Spleen (tissue), 7 donors: Measurements from ENCODE around the gene TMEM183A.

Experiments
- POLR2A ChIP-seq, 3 donors: fragments of 450-650 bp; IDR thresholded peaks; one replicate each; pipeline ENCODE4 v1.5.1; 2017; ENCODE audit warnings: antibody characterized with exemption in 3 of 3, mild to moderate bottlenecking in 1 of 3
- POLR2AphosphoS5 ChIP-seq, 3 donors: sonication (generic); formaldehyde crosslinking; IDR thresholded peaks; one replicate each; pipeline ENCODE4 v1.5.1; 2017; ENCODE audit warnings: antibody characterized with exemption in 3 of 3
- TF ChIP-seq, protein P1 (sequence below), 11 experiments: fragments of 200-600 bp in 7 of 11; fragments of 450-650 bp in 4 of 11; sonication (generic) in 4 of 11; IDR thresholded peaks in 8 of 11; conservative IDR thresholded peaks in 3 of 11; 1 replicate in 7 of 11; 2 replicates in 4 of 11; pipeline versions ENCODE4 v1.4.0 to v1.8.0; 2016 to 2021; ENCODE audit warnings: antibody characterized with exemption in 11 of 11, inconsistent platforms in 4 of 11, mild to moderate bottlenecking in 1 of 11
- donor health status: DM: no; HTN: no; CAD: no; lungs with moderate emphysema.
- donor health status: DM: no; HTN: no; CAD: no.
- donor health status: DM: no; HTN: no; CAD: no.

DNA sequence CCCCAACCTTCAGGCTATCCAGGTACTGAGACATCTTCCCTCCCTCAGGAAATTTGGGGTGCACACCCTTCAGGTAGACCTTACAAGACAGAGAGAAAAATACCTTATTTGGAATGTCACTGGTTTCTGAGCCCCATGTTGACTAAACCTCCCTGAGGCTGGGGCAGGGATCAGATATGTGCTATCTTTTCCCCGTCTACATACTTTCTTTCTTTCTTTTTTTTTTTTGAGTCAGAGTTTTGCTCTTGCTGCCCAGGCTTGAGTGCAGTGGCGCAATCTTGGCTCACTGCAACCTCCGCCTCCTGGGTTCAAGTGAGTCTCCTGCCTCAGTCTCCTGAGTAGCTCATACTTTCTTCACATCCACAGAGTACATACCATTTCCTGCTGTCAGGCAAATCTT is 41.8 kb upstream of the TMEM183A start:
- no peak for TF ChIP-seq POLR2A (IDR thresholded peaks at IDR 0.05)
- TF ChIP-seq, protein P1, sequence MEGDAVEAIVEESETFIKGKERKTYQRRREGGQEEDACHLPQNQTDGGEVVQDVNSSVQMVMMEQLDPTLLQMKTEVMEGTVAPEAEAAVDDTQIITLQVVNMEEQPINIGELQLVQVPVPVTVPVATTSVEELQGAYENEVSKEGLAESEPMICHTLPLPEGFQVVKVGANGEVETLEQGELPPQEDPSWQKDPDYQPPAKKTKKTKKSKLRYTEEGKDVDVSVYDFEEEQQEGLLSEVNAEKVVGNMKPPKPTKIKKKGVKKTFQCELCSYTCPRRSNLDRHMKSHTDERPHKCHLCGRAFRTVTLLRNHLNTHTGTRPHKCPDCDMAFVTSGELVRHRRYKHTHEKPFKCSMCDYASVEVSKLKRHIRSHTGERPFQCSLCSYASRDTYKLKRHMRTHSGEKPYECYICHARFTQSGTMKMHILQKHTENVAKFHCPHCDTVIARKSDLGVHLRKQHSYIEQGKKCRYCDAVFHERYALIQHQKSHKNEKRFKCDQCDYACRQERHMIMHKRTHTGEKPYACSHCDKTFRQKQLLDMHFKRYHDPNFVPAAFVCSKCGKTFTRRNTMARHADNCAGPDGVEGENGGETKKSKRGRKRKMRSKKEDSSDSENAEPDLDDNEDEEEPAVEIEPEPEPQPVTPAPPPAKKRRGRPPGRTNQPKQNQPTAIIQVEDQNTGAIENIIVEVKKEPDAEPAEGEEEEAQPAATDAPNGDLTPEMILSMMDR (IDR thresholded peaks at IDR 0.05 in 8 of 11, conservative IDR thresholded peaks at IDR 0.05 in 3 of 11): no peak
- no peak for TF ChIP-seq POLR2AphosphoS5 (IDR thresholded peaks at IDR 0.05)
